ENCODE data around the gene AMOTL2.

- TF ChIP-seq, protein P1, sequence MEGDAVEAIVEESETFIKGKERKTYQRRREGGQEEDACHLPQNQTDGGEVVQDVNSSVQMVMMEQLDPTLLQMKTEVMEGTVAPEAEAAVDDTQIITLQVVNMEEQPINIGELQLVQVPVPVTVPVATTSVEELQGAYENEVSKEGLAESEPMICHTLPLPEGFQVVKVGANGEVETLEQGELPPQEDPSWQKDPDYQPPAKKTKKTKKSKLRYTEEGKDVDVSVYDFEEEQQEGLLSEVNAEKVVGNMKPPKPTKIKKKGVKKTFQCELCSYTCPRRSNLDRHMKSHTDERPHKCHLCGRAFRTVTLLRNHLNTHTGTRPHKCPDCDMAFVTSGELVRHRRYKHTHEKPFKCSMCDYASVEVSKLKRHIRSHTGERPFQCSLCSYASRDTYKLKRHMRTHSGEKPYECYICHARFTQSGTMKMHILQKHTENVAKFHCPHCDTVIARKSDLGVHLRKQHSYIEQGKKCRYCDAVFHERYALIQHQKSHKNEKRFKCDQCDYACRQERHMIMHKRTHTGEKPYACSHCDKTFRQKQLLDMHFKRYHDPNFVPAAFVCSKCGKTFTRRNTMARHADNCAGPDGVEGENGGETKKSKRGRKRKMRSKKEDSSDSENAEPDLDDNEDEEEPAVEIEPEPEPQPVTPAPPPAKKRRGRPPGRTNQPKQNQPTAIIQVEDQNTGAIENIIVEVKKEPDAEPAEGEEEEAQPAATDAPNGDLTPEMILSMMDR (conservative IDR thresholded peaks at IDR 0.05 in 1 of 2, IDR thresholded peaks at IDR 0.05 in 1 of 2; ENCODE audit: extremely low read depth in 1 of 2, insufficient read depth in 1 of 2, low read depth in 1 of 2, low read length in 2 of 2): peak; percentile 99
- no peak for TF ChIP-seq EZH2 (IDR thresholded peaks at IDR 0.05; ENCODE audit: borderline replicate concordance, low read length)
Observed at GRCh38 chr3:134308350-134308891, 65.8 kb downstream of the AMOTL2 start.
